Measurements from ENCODE around the gene DYNC1I2. TPM values are rescaled to one million over a fixed set of nuclear protein-coding genes. Genes with fewer than 3 reads are reported as not detected.

DYNC1I2 gene
- polyA plus RNA-seq, 1 of the 3 experiments (the other 2 are of a cell fraction): 99.7 TPM

DNA sequence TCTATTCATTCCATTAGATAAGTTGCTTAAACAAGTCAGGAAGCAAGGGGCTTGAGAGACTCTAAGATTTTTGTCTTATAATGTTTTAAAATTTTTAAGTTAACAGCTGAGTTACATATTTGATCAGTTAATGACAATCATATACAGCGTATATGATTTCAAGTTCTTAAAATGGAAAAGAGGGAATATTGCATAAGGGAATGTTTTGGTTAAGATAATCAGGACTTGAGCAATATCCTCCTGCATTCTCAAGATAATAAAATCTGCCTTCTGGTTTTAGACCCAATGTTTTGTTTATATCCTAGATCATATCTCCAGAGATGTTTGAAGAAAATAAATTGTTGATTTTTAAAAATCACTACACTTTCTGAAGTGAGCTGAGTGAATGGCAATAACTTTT lies 13.4 kb upstream of the DYNC1I2 start:
- CTCF ChIA-PET: interaction anchor here (0.8 kb wide), 1 partner anchor 75 kb away, joined by 3 read pairs; no protein-coding TSS in a partner anchor
- TF ChIP-seq RAD21 (IDR thresholded peaks at IDR 0.05; ENCODE audit: low read length) (no peak), RFX5 (IDR thresholded peaks at IDR 0.05; ENCODE audit: low read length) (no peak), TAF1 (IDR thresholded peaks at IDR 0.05; ENCODE audit: borderline replicate concordance, low read depth, low read length) (no peak), EP300 (IDR thresholded peaks at IDR 0.05; ENCODE audit: borderline replicate concordance in 1 of 2, low read depth in 1 of 2, low read length in 1 of 2) (no peak), SIN3A (IDR thresholded peaks at IDR 0.05; ENCODE audit: borderline replicate concordance, low read depth, low read length) (no peak)

DNA sequence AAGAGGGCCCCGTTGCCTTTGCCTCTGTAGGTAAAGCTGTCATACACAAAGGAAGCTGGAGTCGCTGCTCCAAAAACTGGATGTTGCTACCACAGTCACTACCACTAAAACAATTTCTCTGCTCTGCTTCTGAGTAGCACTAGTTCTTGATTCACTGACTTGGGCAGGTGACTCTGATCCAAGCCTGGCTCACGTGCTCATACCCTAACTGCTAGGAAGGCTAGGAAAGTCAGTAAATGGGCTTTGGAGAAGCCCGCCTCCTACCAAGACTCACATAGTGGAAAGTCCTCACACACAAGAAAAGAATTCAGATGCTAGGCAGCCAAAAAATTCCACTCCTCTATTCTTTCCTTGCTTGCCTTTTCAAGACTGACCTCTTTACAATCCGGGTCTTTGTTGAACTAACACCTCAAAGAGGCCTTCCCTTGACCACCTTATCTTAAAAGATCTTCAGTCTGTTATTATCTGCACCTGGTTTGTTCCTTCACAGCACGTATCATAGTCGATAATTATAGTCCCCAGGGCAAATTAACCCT lies 11.4 kb upstream of the DYNC1I2 start:
- WGBS (ENCODE audit: low lambda C conversion rate): 79% methylated on average over 6 of the region's 7 CpGs
- H3F3A ChIP-seq (replicated peaks; ENCODE audit: insufficient read depth): peaks cover under 1% of the 10 kb centered on the region
- CTCF ChIA-PET: no interaction called here

More for the DNA sequence above, 13.4 kb upstream of the DYNC1I2 start:
- H2AFZ ChIP-seq (ENCODE audit: low read depth): no peak overlapping the region
- no peaks in the 10 kb centered on the region for H3K9me2 ChIP-seq
- no peaks in the 10 kb centered on the region for H3K36me3 ChIP-seq (replicated peaks in 1 of 2; ENCODE audit: control insufficient read depth in 1 of 2, insufficient read depth in 2 of 2, low read length in 1 of 2)
- H3K4me1 ChIP-seq (ENCODE audit: control insufficient read depth in 1 of 2, insufficient read depth in 2 of 2, low read depth in 1 of 2, low read length in 1 of 2): no peaks in the 10 kb centered on the region
- H4K20me1 ChIP-seq (ENCODE audit: insufficient read depth): no peaks in the 10 kb centered on the region
- no peaks in the 10 kb centered on the region for H3K9me3 ChIP-seq
- H3K27me3 ChIP-seq (ENCODE audit: insufficient read depth): no peaks in the 10 kb centered on the region
- H3K79me2 ChIP-seq (ENCODE audit: insufficient read depth): no peaks in the 10 kb centered on the region
- H3K4me2 ChIP-seq: no peak overlapping the region
- POLR2A ChIA-PET: no interaction called here
- no peak overlapping the region for H3K4me3 ChIP-seq (ENCODE audit: low read depth in 2 of 2, low read length in 1 of 2)
- 70% methylated on average over 1 of the region's 1 CpG for WGBS (ENCODE audit: low lambda C conversion rate)
- H3K9ac ChIP-seq: no peak overlapping the region
- peaks cover 7% of the 10 kb centered on the region for H3F3A ChIP-seq (replicated peaks; ENCODE audit: insufficient read depth)
- H3K27ac ChIP-seq (ENCODE audit: low read depth in 2 of 2, low read length in 1 of 2): no peak overlapping the region
- DNase-seq: no peak

More for the DNA sequence above, 11.4 kb upstream of the DYNC1I2 start:
- H3K4me2 ChIP-seq: no peak overlapping the region
- no peak for DNase-seq
- no peaks in the 10 kb centered on the region; a peak in 1 of 4 replicates for H3K4me1 ChIP-seq (ENCODE audit: control insufficient read depth in 1 of 2, insufficient read depth in 2 of 2, low read depth in 1 of 2, low read length in 1 of 2)
- H3K27me3 ChIP-seq (ENCODE audit: insufficient read depth): no peaks in the 10 kb centered on the region
- H3K9me2 ChIP-seq: no peaks in the 10 kb centered on the region
- no peak overlapping the region for H3K9ac ChIP-seq
- TF ChIP-seq JUND (IDR thresholded peaks at IDR 0.05) (no peak), RAD21 (IDR thresholded peaks at IDR 0.05; ENCODE audit: low read length) (no peak), USF2 (IDR thresholded peaks at IDR 0.05; ENCODE audit: borderline replicate concordance, low read depth, low read length) (no peak), RCOR1 (IDR thresholded peaks at IDR 0.05; ENCODE audit: low read length) (no peak), POLR2AphosphoS5 (IDR thresholded peaks at IDR 0.05; ENCODE audit: low read depth, low read length) (no peak), IRF3 (IDR thresholded peaks at IDR 0.05; ENCODE audit: low read depth, low read length) (no peak), GATA2 (CRISPR knock-in tag; IDR thresholded peaks at IDR 0.05) (no peak), MAX (IDR thresholded peaks at IDR 0.05; ENCODE audit: low read depth) (no peak), EZH2phosphoT487 (IDR thresholded peaks at IDR 0.05; ENCODE audit: borderline replicate concordance, low read depth) (no peak), RFX5 (IDR thresholded peaks at IDR 0.05; ENCODE audit: low read length) (no peak), NFIC (IDR thresholded peaks at IDR 0.05; ENCODE audit: borderline replicate concordance) (no peak), ELF1 (IDR thresholded peaks at IDR 0.05) (no peak), PBX3 (IDR thresholded peaks at IDR 0.05) (no peak), CTCF (IDR thresholded peaks at IDR 0.05) (no peak), MXI1 (IDR thresholded peaks at IDR 0.05; ENCODE audit: low read depth, low read length) (no peak), TEAD4 (IDR thresholded peaks at IDR 0.05; ENCODE audit: borderline replicate concordance, insufficient read depth) (no peak), YY1 (IDR thresholded peaks at IDR 0.05; ENCODE audit: low read depth) (no peak), EP300 (IDR thresholded peaks at IDR 0.05; ENCODE audit: borderline replicate concordance in 1 of 2, low read depth in 1 of 2, low read length in 1 of 2) (no peak)
- H3K9me3 ChIP-seq: no peaks in the 10 kb centered on the region
- H3K27ac ChIP-seq (ENCODE audit: low read depth in 2 of 2, low read length in 1 of 2): no peak overlapping the region
- no peak overlapping the region for H2AFZ ChIP-seq (ENCODE audit: low read depth)
- no peaks in the 10 kb centered on the region for H4K20me1 ChIP-seq (ENCODE audit: insufficient read depth)
- H3K79me2 ChIP-seq (ENCODE audit: insufficient read depth): no peaks in the 10 kb centered on the region
- no peaks in the 10 kb centered on the region for H3K36me3 ChIP-seq (replicated peaks in 1 of 2; ENCODE audit: control insufficient read depth in 1 of 2, insufficient read depth in 2 of 2, low read length in 1 of 2)
- POLR2A ChIA-PET: no interaction called here
- H3K4me3 ChIP-seq (ENCODE audit: low read depth in 2 of 2, low read length in 1 of 2): no peak overlapping the region

All from SK-N-SH (cell line).